Aorta (tissue), 5 donors: ENCODE results near the gene CDC42EP1. TPM values are rescaled to one million over a fixed set of nuclear protein-coding genes. Genes with fewer than 3 reads are reported as not detected.
A peak's percentile ranks its signal among the peaks of the same experiment; 100 is the strongest.

Experiments used
- ATAC-seq: fragments of 200-7000 bp; cut with Tn5 transposase; one replicate; pipeline ENCODE4 v1.9.1; 2022; ENCODE audit warnings: moderate library complexity; ENCODE audit not compliant: low FRiP score
- DNase-seq, 2 donors: peaks; one replicate each; pipeline ENCODE4 v3.0.0-alpha.2; 2020
- H3K27ac ChIP-seq, 2 donors: one replicate each; pipeline ENCODE4 v1.5.1; 2013; ENCODE audit warnings: low read length in 2 of 2, mild to moderate bottlenecking in 2 of 2, moderate library complexity in 2 of 2, control low read depth in 1 of 2, inconsistent platforms in 1 of 2, low read depth in 1 of 2
- H3K27me3 ChIP-seq, 2 donors: one replicate each; pipeline ENCODE4 v1.6.1; 2013; ENCODE audit warnings: control low read depth in 1 of 2, low read length in 1 of 2, mild to moderate bottlenecking in 1 of 2, moderate library complexity in 1 of 2; ENCODE audit not compliant: insufficient read depth in 2 of 2, control insufficient read depth in 1 of 2
- H3K36me3 ChIP-seq, 2 donors: one replicate each; pipeline ENCODE4 v1.6.1; 2013; ENCODE audit warnings: control low read depth in 1 of 2, low read length in 1 of 2, mild to moderate bottlenecking in 1 of 2; ENCODE audit not compliant: insufficient read depth in 2 of 2, control insufficient read depth in 1 of 2
- H3K4me1 ChIP-seq, 2 donors: one replicate each; pipeline ENCODE4 v1.6.1; 2013; ENCODE audit warnings: low read length in 2 of 2, control low read depth in 1 of 2, mild to moderate bottlenecking in 1 of 2, moderate library complexity in 1 of 2; ENCODE audit not compliant: insufficient read depth in 2 of 2, control insufficient read depth in 1 of 2
- H3K4me3 ChIP-seq, 2 donors: one replicate each; pipeline ENCODE4 v1.5.1; 2013; ENCODE audit warnings: low read length in 2 of 2, control low read depth in 1 of 2, mild to moderate bottlenecking in 1 of 2
- H3K9me3 ChIP-seq: one replicate; pipeline ENCODE4 v1.6.1; 2013; ENCODE audit warnings: mild to moderate bottlenecking, low read length; ENCODE audit not compliant: control insufficient read depth
- WGBS, 2 donors: extraction: QIAGEN DNeasy Blood & Tissue Kit; methylation state at CpG; one replicate each; pipeline ENCODE4 v1.1.7; 2013; 5-methylcytosine and 5-hydroxymethylcytosine counted together
- intact Hi-C, 2 donors: fragments of 100-400 bp; cut with DNase I; formaldehyde crosslinking; loops; one replicate each; pipeline versions ENCODE4 v1.14.2 to v1.15.0; 2022
- polyA plus RNA-seq, 2 donors: library from polyadenylated mRNA; stranded (reverse); fragments of 200-250 nt; gene quantifications; one replicate each; pipeline ENCODE4 v1.2.3, GENCODE V29; 2013
- total RNA-seq, 2 donors: library from RNA; stranded (reverse); fragmentation: NEBNext Ultra II Directional; extraction: Animal tissue kit (Norgen Biotek cat#: 25700); gene quantifications; one replicate each; pipeline ENCODE4 v1.2.1, GENCODE V29; 2021
- donor health status: healthy with polysubstance abuse.
- donor health status: Bipolar disorder and iron deficiency.
- donor health status: DM: no; HTN: no; CAD: no.
- donor health status: DM: no; HTN: no; CAD: no.
- donor health status: DM: yes; HTN: yes; CAD: no.

Gene CDC42EP1
- total and polyA plus RNA-seq, 4 donors = 26.0 to 76.3 (median 56.9) TPM

GRCh38 chr22:37553725-37554124, 6.6 kb upstream of the CDC42EP1 start:
- no peaks in the 10 kb centered on the region for H3K4me1 ChIP-seq
- DNase-seq (no peak), ATAC-seq (no peak)
- no peak overlapping the region for H3K27ac ChIP-seq
- intact Hi-C loops = no loop called here
- H3K4me3 ChIP-seq = no peak overlapping the region
- no peaks in the 10 kb centered on the region for H3K9me3 ChIP-seq
- 96% methylated on average over 9 of the region's 9 CpGs for WGBS, 2 donors
- no peaks in the 10 kb centered on the region for H3K27me3 ChIP-seq
- no peaks in the 10 kb centered on the region for H3K36me3 ChIP-seq

GRCh38 chr22:37555029-37555428, 5.3 kb upstream of the CDC42EP1 start:
- Histone ChIP-seq H3K27ac (no peak overlapping the region), H3K4me3 (no peak overlapping the region), H3K4me1 (no peaks in the 10 kb centered on the region), H3K36me3 (no peaks in the 10 kb centered on the region), H3K27me3 (no peaks in the 10 kb centered on the region), H3K9me3 (no peaks in the 10 kb centered on the region)
- DNase-seq (no peak), ATAC-seq (no peak)
- intact Hi-C loops = no loop called here

- Histone ChIP-seq H3K36me3 (no peaks in the 10 kb centered on the region), H3K9me3 (no peaks in the 10 kb centered on the region), H3K27ac (no peak overlapping the region), H3K27me3 (no peaks in the 10 kb centered on the region), H3K4me1 (no peaks in the 10 kb centered on the region), H3K4me3 (no peak overlapping the region)
- intact Hi-C loops = no loop called here
- ATAC-seq (no peak), DNase-seq (no peak)
- WGBS, 2 donors = 3 to 9% methylated on average over 5 of the region's 5 CpGs
Observed at GRCh38 chr22:37556710-37557109, 3.6 kb upstream of the CDC42EP1 start.

- peaks cover 0 to 5% of the 10 kb centered on the region in 2 donors for H3K4me1 ChIP-seq
- 83% methylated on average over 7 of the region's 7 CpGs for WGBS, 2 donors
- ATAC-seq = no peak
- no peaks in the 10 kb centered on the region for H3K36me3 ChIP-seq
- H3K27ac ChIP-seq = no peak overlapping the region
- H3K9me3 ChIP-seq = no peaks in the 10 kb centered on the region
- H3K27me3 ChIP-seq = no peaks in the 10 kb centered on the region
- H3K4me3 ChIP-seq = no peak overlapping the region
- intact Hi-C loops = no loop called here
- DNase-seq = no peak
Observed at GRCh38 chr22:37557321-37558001, 2.8 kb upstream of the CDC42EP1 start.

GRCh38 chr22:37558815-37559214, 1.5 kb upstream of the CDC42EP1 start:
- Histone ChIP-seq H3K9me3 (no peaks in the 10 kb centered on the region), H3K4me3 (no peak overlapping the region), H3K4me1 (peaks cover 0 to 5% of the 10 kb centered on the region in 2 donors), H3K36me3 (no peaks in the 10 kb centered on the region), H3K27ac (no peak overlapping the region), H3K27me3 (no peaks in the 10 kb centered on the region)
- DNase-seq (no peak), ATAC-seq (no peak)
- intact Hi-C loops = no loop called here
- 73 to 74% methylated on average over 7 of the region's 7 CpGs for WGBS, 2 donors

- 59 to 62% methylated on average over 6 of the region's 6 CpGs for WGBS, 2 donors
- H3K9me3 ChIP-seq = no peaks in the 10 kb centered on the region
- ATAC-seq (no peak), DNase-seq (no peak)
- H3K4me1 ChIP-seq = peaks cover 0 to 5% of the 10 kb centered on the region in 2 donors
- no peaks in the 10 kb centered on the region for H3K27me3 ChIP-seq
- no peak overlapping the region for H3K4me3 ChIP-seq
- intact Hi-C loops = no loop called here
- H3K27ac ChIP-seq = peak overlapping the region; percentile 96 to 97
- no peaks in the 10 kb centered on the region for H3K36me3 ChIP-seq
Observed at GRCh38 chr22:37559521-37559900, 769 bp upstream of the CDC42EP1 start.

DNA sequence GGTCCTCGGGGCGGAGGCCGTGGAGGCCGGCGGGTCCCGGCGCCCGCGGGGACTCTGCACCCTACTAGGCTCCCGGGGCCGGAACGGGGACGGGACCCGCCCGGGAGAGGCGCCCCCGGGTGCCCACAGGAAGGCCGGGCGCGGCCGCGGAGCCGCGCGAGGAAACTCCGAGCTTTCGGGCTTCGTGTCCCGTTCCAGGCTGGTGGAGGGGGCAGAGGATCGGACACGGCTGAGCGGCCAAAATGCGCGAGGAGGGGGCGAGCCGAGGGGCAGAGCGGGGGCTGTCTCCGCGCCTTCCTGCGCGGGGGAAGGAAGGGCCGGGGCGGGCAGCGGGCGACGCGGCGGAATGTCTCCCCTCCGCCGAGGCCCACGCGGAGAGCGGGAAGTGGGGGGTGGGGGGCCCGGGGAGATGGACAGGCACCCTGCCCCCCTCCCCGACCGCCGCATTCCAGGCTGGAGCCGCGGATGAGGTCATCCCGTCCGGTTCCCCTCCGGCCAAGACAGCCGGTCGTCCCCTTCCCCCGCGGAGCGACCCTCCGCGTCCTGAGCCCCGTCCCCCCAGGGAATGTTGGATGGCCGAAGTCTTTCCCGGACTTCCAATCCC, 430 bp downstream of the CDC42EP1 start:
- no peaks in the 10 kb centered on the region for H3K9me3 ChIP-seq
- H3K4me3 ChIP-seq = peak overlapping the region; percentile 86 to 97
- peak; percentile 77 to 91 for DNase-seq
- H3K27me3 ChIP-seq = no peaks in the 10 kb centered on the region
- peak overlapping the region; percentile 91 to 97 for H3K27ac ChIP-seq
- 0 to 1% methylated on average over 53 to 72 of the region's 72 CpGs for WGBS, 2 donors
- ATAC-seq = peak; percentile 46
- no peaks in the 10 kb centered on the region for H3K36me3 ChIP-seq
- peaks cover 0 to 5% of the 10 kb centered on the region in 2 donors for H3K4me1 ChIP-seq
- intact Hi-C loops = loop anchor here (2.0 to 5.0 kb wide), 2 partner anchors 14 to 1972 kb away; partner anchors contain the start of gene RPS19BP1 (in 1 of the 2)

GRCh38 chr22:37561212-37562048, 1.1 kb downstream of the CDC42EP1 start:
- 0 to 1% methylated on average over 54 to 56 of the region's 56 CpGs for WGBS, 2 donors
- H3K4me1 ChIP-seq = peaks cover 0 to 5% of the 10 kb centered on the region in 2 donors
- no peaks in the 10 kb centered on the region for H3K9me3 ChIP-seq
- ATAC-seq (peak; percentile 87), DNase-seq (peak; percentile 95 to 99)
- intact Hi-C loops = loop anchor here (2.0 to 5.0 kb wide), 2 partner anchors 15 to 1971 kb away; partner anchors contain the start of gene RPS19BP1 (in 1 of the 2)
- peak overlapping the region; percentile 86 to 97 for H3K4me3 ChIP-seq
- peak overlapping the region; percentile 91 to 97 for H3K27ac ChIP-seq
- H3K36me3 ChIP-seq = peaks cover 0 to under 1% of the 10 kb centered on the region in 2 donors
- H3K27me3 ChIP-seq = no peaks in the 10 kb centered on the region
